HEK293T (cell line): ENCODE results near the gene SLCO4A1.

Source experiments
- CTCF ChIA-PET: fragments of 350-600 bp; formaldehyde crosslinking; extraction: SDS; loops from one replicate; lab custom pipeline; 2021; ENCODE audit warnings: antibody characterized with exemption, inconsistent platforms; lab: Yijun Ruan, JAX
- POLR2A ChIA-PET: fragments of 350-600 bp; formaldehyde crosslinking; extraction: SDS; loops from one replicate; lab custom pipeline; 2020; ENCODE audit warnings: antibody characterized with exemption, inconsistent platforms; lab: Yijun Ruan, JAX
- DNase-seq: peaks from one replicate; pipeline ENCODE4 v3.0.0; 2012; ENCODE audit warnings: mixed read lengths; ENCODE audit errors: extremely low spot score
- ARNT ChIP-seq: fragments of 450-650 bp; IDR thresholded peaks from 2 replicates; pipeline ENCODE4 v1.6.1; 2017; ENCODE audit warnings: mild to moderate bottlenecking
- BHLHE40 ChIP-seq: fragments of 450-650 bp; IDR thresholded peaks from 2 replicates; pipeline ENCODE4 v1.6.1; 2016; ENCODE audit warnings: mild to moderate bottlenecking, moderate library complexity, borderline replicate concordance
- CTBP1 ChIP-seq: fragments of 450-650 bp; IDR thresholded peaks from 2 replicates; pipeline ENCODE4 v1.6.1; 2016; ENCODE audit warnings: borderline replicate concordance
- ELF4 ChIP-seq: fragments of 450-650 bp; IDR thresholded peaks from 2 replicates; pipeline ENCODE4 v1.6.1; 2017; ENCODE audit warnings: antibody characterized with exemption
- FOXA1 ChIP-seq: fragments of 450-650 bp; IDR thresholded peaks from 2 replicates; pipeline ENCODE4 v1.6.1; 2016; ENCODE audit warnings: mild to moderate bottlenecking
- FOXK2 ChIP-seq: fragments of 450-650 bp; IDR thresholded peaks from 2 replicates; pipeline ENCODE4 v1.6.1; 2016; ENCODE audit warnings: mild to moderate bottlenecking
- FOXM1 ChIP-seq: fragments of 450-650 bp; IDR thresholded peaks from 2 replicates; pipeline ENCODE4 v1.6.1; 2017; ENCODE audit warnings: mild to moderate bottlenecking, borderline replicate concordance
- HDGF ChIP-seq: fragments of 450-650 bp; IDR thresholded peaks from 2 replicates; pipeline ENCODE4 v1.6.1; 2017; ENCODE audit warnings: antibody characterized with exemption, borderline replicate concordance
- L3MBTL2 ChIP-seq: fragments of 450-650 bp; conservative IDR thresholded peaks from 2 replicates; pipeline ENCODE4 v1.6.1; 2016; ENCODE audit warnings: mild to moderate bottlenecking
- LEF1 ChIP-seq: fragments of 450-650 bp; IDR thresholded peaks from 2 replicates; pipeline ENCODE4 v1.6.1; 2017; ENCODE audit warnings: mild to moderate bottlenecking, borderline replicate concordance
- NFRKB ChIP-seq: fragments of 450-650 bp; IDR thresholded peaks from 2 replicates; pipeline ENCODE4 v1.6.1; 2016; ENCODE audit warnings: mild to moderate bottlenecking, moderate library complexity
- PKNOX1 ChIP-seq: fragments of 450-650 bp; IDR thresholded peaks from 2 replicates; pipeline ENCODE4 v1.6.1; 2016
- SP1 ChIP-seq: fragments of 450-650 bp; IDR thresholded peaks from 2 replicates; pipeline ENCODE4 v1.6.1; 2017
- SUZ12 ChIP-seq: fragments of 450-650 bp; IDR thresholded peaks from 2 replicates; pipeline ENCODE4 v1.6.1; 2016; ENCODE audit warnings: mild to moderate bottlenecking
- TARDBP ChIP-seq: fragments of 450-650 bp; IDR thresholded peaks from 2 replicates; pipeline ENCODE4 v1.6.1; 2016
- ZNF384 ChIP-seq: fragments of 450-650 bp; IDR thresholded peaks from 2 replicates; pipeline ENCODE4 v1.6.1; 2016

Gene SLCO4A1

GRCh38 chr20:62699296-62699695 is 57.0 kb downstream of the SLCO4A1 start:
- ChIA-PET CTCF (interaction anchor here (1.0 kb wide), 1 partner anchor 93 kb away, joined by 4 read pairs; no protein-coding TSS in a partner anchor), POLR2A (no interaction called here)
- no peak for TF ChIP-seq NFRKB
- no peak for TF ChIP-seq ELF4
- TF ChIP-seq ARNT: no peak
- TF ChIP-seq FOXK2: no peak
- no peak for TF ChIP-seq TARDBP
- TF ChIP-seq HDGF: no peak
- no peak for DNase-seq

- ChIA-PET CTCF (interaction anchor here (1.0 kb wide), 1 partner anchor 92 kb away, joined by 4 read pairs; no protein-coding TSS in a partner anchor), POLR2A (no interaction called here)
- no peak for TF ChIP-seq LEF1
- TF ChIP-seq FOXA1: no peak
- no peak for TF ChIP-seq BHLHE40
- no peak for TF ChIP-seq ZNF384
- TF ChIP-seq PKNOX1: no peak
- TF ChIP-seq FOXK2: no peak
- no peak for TF ChIP-seq ELF4
- no peak for TF ChIP-seq CTBP1
- no peak for TF ChIP-seq SP1
- no peak for TF ChIP-seq NFRKB
- TF ChIP-seq HDGF: no peak
- TF ChIP-seq FOXM1: no peak
- no peak for TF ChIP-seq TARDBP
- TF ChIP-seq SUZ12: no peak
- no peak for DNase-seq
Measured at GRCh38 chr20:62699741-62700140, 57.4 kb downstream of the SLCO4A1 start.

DNA sequence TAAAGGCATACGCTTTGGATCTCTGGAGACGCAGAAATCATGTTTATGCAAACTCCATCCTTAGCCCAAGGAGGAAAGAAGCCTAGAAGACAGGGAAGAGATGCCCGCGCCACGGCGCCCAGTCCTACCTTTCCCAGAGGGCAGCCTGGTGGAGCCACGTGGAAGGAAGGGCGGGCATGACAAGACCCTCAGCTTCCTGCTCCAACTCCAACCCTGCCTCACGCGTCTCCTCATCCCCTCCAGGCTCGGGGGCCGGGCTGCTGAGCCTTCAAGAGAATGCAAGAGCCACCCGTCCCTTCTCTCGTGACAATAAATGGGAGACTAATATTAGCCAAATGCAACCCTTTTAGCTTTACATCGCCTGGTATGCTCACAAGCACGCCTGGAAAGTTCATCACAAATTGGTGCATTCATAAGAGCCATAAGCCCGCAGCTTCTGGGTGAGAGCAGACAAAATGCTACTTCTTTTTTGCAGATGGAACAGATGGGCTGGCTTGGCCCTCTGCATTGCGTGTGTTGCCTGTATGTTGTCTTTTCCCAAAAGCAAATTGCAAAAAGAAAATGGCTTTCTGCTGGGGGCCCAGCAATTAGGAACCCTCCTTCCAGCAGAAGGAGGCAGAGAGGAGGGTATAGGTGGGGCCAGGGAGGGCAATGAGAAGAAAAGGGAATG is 58.1 kb downstream of the SLCO4A1 start:
- CTCF ChIA-PET: no interaction called here
- TF ChIP-seq CTBP1: no peak
- TF ChIP-seq LEF1: no peak
- no peak for TF ChIP-seq ARNT
- TF ChIP-seq FOXA1: no peak
- TF ChIP-seq PKNOX1: no peak
- TF ChIP-seq HDGF: no peak
- TF ChIP-seq FOXK2: no peak
- TF ChIP-seq BHLHE40: no peak
- no peak for DNase-seq
- POLR2A ChIA-PET: no interaction called here

- POLR2A ChIA-PET: no interaction called here
- CTCF ChIA-PET: no interaction called here
- TF ChIP-seq FOXK2: no peak
- no peak for TF ChIP-seq BHLHE40
- TF ChIP-seq ELF4: no peak
- TF ChIP-seq PKNOX1: no peak
- no peak for TF ChIP-seq SUZ12
- TF ChIP-seq SP1: no peak
- TF ChIP-seq FOXM1: no peak
- TF ChIP-seq ZNF384: no peak
- TF ChIP-seq FOXA1: no peak
- TF ChIP-seq HDGF: no peak
- no peak for TF ChIP-seq CTBP1
- no peak for TF ChIP-seq ARNT
- no peak for TF ChIP-seq TARDBP
- TF ChIP-seq LEF1: no peak
- no peak for TF ChIP-seq NFRKB
- no peak for TF ChIP-seq L3MBTL2
- DNase-seq: no peak
Measured at GRCh38 chr20:62701161-62702012, 59.1 kb downstream of the SLCO4A1 start.

GRCh38 chr20:62702013-62702300 is 59.7 kb downstream of the SLCO4A1 start:
- ChIA-PET POLR2A (no interaction called here), CTCF (no interaction called here)
- TF ChIP-seq ARNT (no peak), FOXA1 (no peak), SUZ12 (no peak), SP1 (no peak), ZNF384 (no peak), TARDBP (no peak), FOXK2 (no peak), LEF1 (no peak)
- DNase-seq: no peak
